RWPE2 (cell line): ENCODE data around the gene CLEC2L.

ENCODE experiments used
- ATAC-seq: fragments of 200-7000 bp; cut with Tn5 transposase; 3 replicates; pipeline ENCODE4 v1.9.1; 2021; ENCODE audit warnings: low read depth
- DNase-seq: peaks from one replicate; pipeline ENCODE4 v3.0.0-alpha.2; 2020; ENCODE audit warnings: low spot score
- H3K27ac ChIP-seq: fragments of 450-650 bp; 2 replicates; pipeline ENCODE4 v1.5.1; 2017; ENCODE audit warnings: mild to moderate bottlenecking; ENCODE audit not compliant: poor library complexity, severe bottlenecking
- H3K27me3 ChIP-seq: fragments of 250-450 bp; sonication (Bioruptor Pico); 2 replicates; pipeline ENCODE4 v1.5.1; 2021; ENCODE audit warnings: mild to moderate bottlenecking, moderate library complexity; ENCODE audit not compliant: insufficient read depth, poor library complexity, severe bottlenecking
- H3K36me3 ChIP-seq: fragments of 250-450 bp; sonication (Bioruptor Pico); 2 replicates; pipeline ENCODE4 v1.5.1; 2020; ENCODE audit warnings: low read depth, mild to moderate bottlenecking, moderate library complexity
- H3K4me1 ChIP-seq: fragments of 250-450 bp; sonication (Bioruptor Pico); 2 replicates; pipeline ENCODE4 v1.5.1; 2021; ENCODE audit warnings: mild to moderate bottlenecking, moderate library complexity; ENCODE audit not compliant: insufficient read depth, poor library complexity, severe bottlenecking
- H3K4me3 ChIP-seq: fragments of 250-450 bp; sonication (Bioruptor Pico); 2 replicates; pipeline ENCODE4 v1.5.1; 2021; ENCODE audit warnings: mild to moderate bottlenecking, moderate library complexity; ENCODE audit not compliant: severe bottlenecking
- H3K9me3 ChIP-seq: fragments of 250-450 bp; sonication (Bioruptor Pico); 2 replicates; pipeline ENCODE4 v1.5.1; 2021; ENCODE audit warnings: mild to moderate bottlenecking, moderate library complexity; ENCODE audit not compliant: severe bottlenecking
- TF ChIP-seq, protein P1 (sequence below): fragments of 450-650 bp; IDR thresholded peaks from one replicate; pipeline ENCODE4 v1.5.1; 2017; ENCODE audit warnings: mild to moderate bottlenecking, moderate library complexity; ENCODE audit not compliant: poor library complexity, severe bottlenecking

Gene CLEC2L

DNA sequence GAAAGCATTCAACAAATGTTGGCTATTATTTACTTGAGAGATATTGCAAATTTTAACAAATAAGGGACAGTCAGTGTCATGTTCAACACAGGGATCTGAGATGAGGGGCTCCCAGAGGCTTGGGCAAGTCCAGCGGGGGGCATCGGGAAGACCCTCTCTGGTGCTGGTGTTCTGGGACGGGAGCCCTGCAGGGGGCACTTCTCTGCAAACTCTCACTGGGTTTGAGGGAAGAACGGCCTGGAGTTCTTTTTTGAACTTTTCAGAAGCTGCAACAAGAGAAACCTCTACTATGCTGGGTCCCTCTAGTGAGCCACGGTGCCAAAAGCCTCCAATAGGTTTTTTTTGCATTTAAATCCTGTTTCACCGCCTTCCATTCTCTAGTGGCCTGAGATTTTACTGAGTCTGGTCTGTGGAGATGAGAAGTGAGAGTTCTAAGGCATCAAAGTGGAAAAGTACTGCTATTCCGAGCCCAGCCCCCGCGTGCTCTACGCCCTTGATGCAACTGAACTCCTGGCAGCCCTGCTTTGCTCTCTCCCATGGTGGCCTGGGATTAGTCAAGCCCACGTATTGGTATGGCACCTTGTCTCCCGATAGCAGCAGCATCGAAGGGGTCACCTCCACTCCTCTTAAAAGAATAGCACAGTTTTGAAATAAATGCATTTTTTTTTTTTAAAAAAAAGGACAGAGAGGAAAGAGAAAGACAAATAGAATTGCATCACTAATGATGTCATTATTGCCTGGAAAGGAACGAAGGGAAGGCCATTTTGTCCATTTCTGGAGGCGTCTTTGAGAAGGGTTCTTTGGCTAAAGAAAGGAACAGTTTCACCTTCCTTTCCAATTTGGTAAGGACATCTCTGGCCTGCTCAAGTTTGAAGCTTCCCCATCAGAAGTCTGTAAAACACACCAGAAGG is 43.5 kb downstream of the CLEC2L start:
- Histone ChIP-seq H3K4me1 (no peaks in the 10 kb centered on the region), H3K27ac (no peak overlapping the region), H3K4me3 (no peak overlapping the region), H3K36me3 (no peaks in the 10 kb centered on the region), H3K27me3 (no peaks in the 10 kb centered on the region), H3K9me3 (no peaks in the 10 kb centered on the region)
- ATAC-seq = no peak
- no peak for DNase-seq
- TF ChIP-seq, protein P1, sequence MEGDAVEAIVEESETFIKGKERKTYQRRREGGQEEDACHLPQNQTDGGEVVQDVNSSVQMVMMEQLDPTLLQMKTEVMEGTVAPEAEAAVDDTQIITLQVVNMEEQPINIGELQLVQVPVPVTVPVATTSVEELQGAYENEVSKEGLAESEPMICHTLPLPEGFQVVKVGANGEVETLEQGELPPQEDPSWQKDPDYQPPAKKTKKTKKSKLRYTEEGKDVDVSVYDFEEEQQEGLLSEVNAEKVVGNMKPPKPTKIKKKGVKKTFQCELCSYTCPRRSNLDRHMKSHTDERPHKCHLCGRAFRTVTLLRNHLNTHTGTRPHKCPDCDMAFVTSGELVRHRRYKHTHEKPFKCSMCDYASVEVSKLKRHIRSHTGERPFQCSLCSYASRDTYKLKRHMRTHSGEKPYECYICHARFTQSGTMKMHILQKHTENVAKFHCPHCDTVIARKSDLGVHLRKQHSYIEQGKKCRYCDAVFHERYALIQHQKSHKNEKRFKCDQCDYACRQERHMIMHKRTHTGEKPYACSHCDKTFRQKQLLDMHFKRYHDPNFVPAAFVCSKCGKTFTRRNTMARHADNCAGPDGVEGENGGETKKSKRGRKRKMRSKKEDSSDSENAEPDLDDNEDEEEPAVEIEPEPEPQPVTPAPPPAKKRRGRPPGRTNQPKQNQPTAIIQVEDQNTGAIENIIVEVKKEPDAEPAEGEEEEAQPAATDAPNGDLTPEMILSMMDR = no peak

- DNase-seq = no peak
- no peak overlapping the region for H3K4me3 ChIP-seq
- no peaks in the 10 kb centered on the region for H3K4me1 ChIP-seq
- no peaks in the 10 kb centered on the region for H3K36me3 ChIP-seq
- TF ChIP-seq, protein P1 = no peak
- no peaks in the 10 kb centered on the region for H3K9me3 ChIP-seq
- H3K27ac ChIP-seq = no peak overlapping the region
- H3K27me3 ChIP-seq = no peaks in the 10 kb centered on the region
- no peak for ATAC-seq
These were observed 44.3 kb downstream of the CLEC2L start for GRCh38 chr7:139567647-139568345.

DNA sequence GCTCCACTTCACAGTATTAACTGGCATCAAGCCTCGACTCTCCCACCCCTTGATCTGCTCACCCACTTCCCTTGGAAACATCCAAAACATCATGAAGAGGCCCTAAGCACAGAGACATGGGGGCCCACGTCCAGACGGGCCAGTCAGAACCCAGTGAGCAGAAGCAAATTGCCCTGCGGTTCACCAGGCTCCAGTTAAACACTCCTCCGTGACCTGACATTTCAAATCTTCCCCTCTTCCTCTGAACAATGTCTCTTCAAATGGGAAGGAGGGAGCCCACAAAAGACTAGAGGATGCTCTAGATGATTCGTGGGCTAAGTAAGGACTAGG is 44.8 kb downstream of the CLEC2L start:
- Histone ChIP-seq H3K4me3 (no peak overlapping the region), H3K4me1 (no peaks in the 10 kb centered on the region), H3K27ac (no peak overlapping the region), H3K27me3 (no peaks in the 10 kb centered on the region), H3K36me3 (no peaks in the 10 kb centered on the region), H3K9me3 (no peaks in the 10 kb centered on the region)
- no peak for DNase-seq
- TF ChIP-seq, protein P1 = no peak
- no peak for ATAC-seq

DNA sequence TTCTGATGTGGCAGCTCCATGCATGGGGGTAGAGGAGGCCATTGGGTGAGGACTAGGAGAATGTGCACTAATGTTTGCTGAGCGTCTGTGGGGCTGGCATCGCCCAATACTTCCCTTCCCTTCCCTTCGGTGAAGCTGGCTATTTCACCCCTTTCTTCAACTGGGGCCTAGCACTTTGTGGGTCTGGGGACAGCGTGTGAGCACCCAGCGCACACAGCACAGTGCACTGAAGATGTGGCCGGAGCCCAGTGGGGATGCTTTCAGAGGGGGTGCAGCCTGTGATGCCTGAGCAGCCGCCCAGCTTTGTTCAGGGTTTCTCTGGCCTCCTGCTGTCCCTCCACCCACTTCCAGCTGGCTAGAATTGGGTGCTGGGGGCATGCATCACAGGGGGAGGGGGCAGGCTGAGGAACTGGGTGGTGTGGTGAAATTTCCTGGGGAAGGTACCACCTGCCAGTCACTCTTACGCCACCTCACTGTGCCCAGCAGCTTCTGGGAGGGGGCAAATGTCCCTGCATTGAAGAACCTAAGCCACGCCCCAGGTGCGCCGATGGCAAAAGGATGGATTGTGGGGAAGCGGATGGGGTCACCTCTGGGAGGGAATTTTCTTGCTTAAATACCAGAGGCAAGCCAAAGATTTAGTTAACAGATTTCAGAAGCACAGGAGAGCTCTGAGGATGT is 45.5 kb downstream of the CLEC2L start:
- H3K9me3 ChIP-seq = no peaks in the 10 kb centered on the region
- TF ChIP-seq, protein P1 = no peak
- no peak overlapping the region for H3K27ac ChIP-seq

More for the DNA sequence above, 45.5 kb downstream of the CLEC2L start:
- Histone ChIP-seq H3K4me1 (no peaks in the 10 kb centered on the region), H3K4me3 (no peak overlapping the region), H3K36me3 (no peaks in the 10 kb centered on the region), H3K27me3 (no peaks in the 10 kb centered on the region)
- no peak for DNase-seq
- no peak for ATAC-seq
